Small intestine (tissue), 16 donors: ENCODE results near the gene HTR3E. TPM values are rescaled to one million over a fixed set of nuclear protein-coding genes. Genes with fewer than 3 reads are reported as not detected.

Source experiments
- DNase-seq, 2 donors: peaks; one replicate each; pipeline versions ENCODE4 v3.0.0 to v3.0.0-alpha.2; 2013
- FAIRE-seq: peaks from 2 replicates; lab custom pipeline; 2012; peaks lifted over from hg19 to GRCh38; lab: Jason Lieb, UNC
- H3K27ac ChIP-seq, 3 donors: one replicate each; pipeline ENCODE4 v1.5.1; 2013; ENCODE audit warnings: low read length in 2 of 3, mild to moderate bottlenecking in 2 of 3, control low read depth in 1 of 3, inconsistent platforms in 1 of 3, low read depth in 1 of 3, moderate library complexity in 1 of 3
- H3K27me3 ChIP-seq, 3 donors: one replicate each; pipeline ENCODE4 v1.6.1; 2013; ENCODE audit warnings: low read length in 3 of 3, inconsistent platforms in 1 of 3; ENCODE audit not compliant: control insufficient read depth in 3 of 3, insufficient read depth in 3 of 3
- H3K36me3 ChIP-seq, 3 donors: one replicate each; pipeline ENCODE4 v1.6.1; 2013; ENCODE audit warnings: low read length in 3 of 3, inconsistent platforms in 1 of 3, low read depth in 1 of 3, mild to moderate bottlenecking in 1 of 3, moderate library complexity in 1 of 3; ENCODE audit not compliant: control insufficient read depth in 3 of 3, insufficient read depth in 2 of 3
- H3K4me1 ChIP-seq, 3 donors: one replicate each; pipeline ENCODE4 v1.6.1; 2013; ENCODE audit warnings: low read length in 2 of 3, inconsistent platforms in 1 of 3, low read depth in 1 of 3, mild to moderate bottlenecking in 1 of 3, moderate library complexity in 1 of 3; ENCODE audit not compliant: control insufficient read depth in 3 of 3, insufficient read depth in 2 of 3
- H3K4me3 ChIP-seq, 3 donors: one replicate each; pipeline ENCODE4 v1.5.1; 2013; ENCODE audit warnings: low read length in 3 of 3, control low read depth in 1 of 3, inconsistent platforms in 1 of 3, low read depth in 1 of 3, mild to moderate bottlenecking in 1 of 3, moderate library complexity in 1 of 3
- H3K9me3 ChIP-seq, 2 donors: one replicate each; pipeline ENCODE4 v1.6.1; 2013; ENCODE audit warnings: low read depth in 1 of 2, low read length in 1 of 2; ENCODE audit not compliant: control insufficient read depth in 2 of 2, insufficient read depth in 1 of 2
- WGBS, 3 donors: extraction: QIAGEN DNeasy Blood & Tissue Kit; methylation state at CpG; one replicate each; pipeline ENCODE4 v1.1.7; 2013; 5-methylcytosine and 5-hydroxymethylcytosine counted together
- long read RNA-seq, 10 donors: transcript quantifications; one replicate each; lab custom pipeline, GENCODE V29; 2026
- polyA plus RNA-seq, 4 donors: library from polyadenylated mRNA; stranded (reverse) in 3 of 4; unstranded in 1 of 4; fragments of 200-250 nt in 3 of 4; fragments of 120-200 nt in 1 of 4; gene quantifications; one replicate each; pipeline versions ENCODE4 v1.2.1 to v1.2.3, GENCODE V29; 2013
- donor health status: healthy with polysubstance abuse.
- donor health status: control.
- donor health status: control.
- donor health status: Bipolar disorder and iron deficiency.
- donor health status: healthy.

HTR3E gene, protein sequence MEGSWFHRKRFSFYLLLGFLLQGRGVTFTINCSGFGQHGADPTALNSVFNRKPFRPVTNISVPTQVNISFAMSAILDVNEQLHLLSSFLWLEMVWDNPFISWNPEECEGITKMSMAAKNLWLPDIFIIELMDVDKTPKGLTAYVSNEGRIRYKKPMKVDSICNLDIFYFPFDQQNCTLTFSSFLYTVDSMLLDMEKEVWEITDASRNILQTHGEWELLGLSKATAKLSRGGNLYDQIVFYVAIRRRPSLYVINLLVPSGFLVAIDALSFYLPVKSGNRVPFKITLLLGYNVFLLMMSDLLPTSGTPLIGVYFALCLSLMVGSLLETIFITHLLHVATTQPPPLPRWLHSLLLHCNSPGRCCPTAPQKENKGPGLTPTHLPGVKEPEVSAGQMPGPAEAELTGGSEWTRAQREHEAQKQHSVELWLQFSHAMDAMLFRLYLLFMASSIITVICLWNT
- 1 to 10 TPM in 2 of 4 donors, under 1 TPM in 2; 0.06 to 2.7 (median 1.2) TPM for polyA plus RNA-seq
- long read RNA-seq, donor 1 = 0 reads
- long read RNA-seq, donor 2 = 0 reads
- long read RNA-seq, donor 3 = 0 reads
- long read RNA-seq, donor 4 = 0 reads
- long read RNA-seq, donor 5 = 0 reads
- long read RNA-seq, donor 6 = 0 reads
- long read RNA-seq, donor 7 = 0 reads
- long read RNA-seq, donor 8 = 0 reads
- long read RNA-seq, donor 9 = 0 reads
- long read RNA-seq, donor 10 = 0 reads

DNA sequence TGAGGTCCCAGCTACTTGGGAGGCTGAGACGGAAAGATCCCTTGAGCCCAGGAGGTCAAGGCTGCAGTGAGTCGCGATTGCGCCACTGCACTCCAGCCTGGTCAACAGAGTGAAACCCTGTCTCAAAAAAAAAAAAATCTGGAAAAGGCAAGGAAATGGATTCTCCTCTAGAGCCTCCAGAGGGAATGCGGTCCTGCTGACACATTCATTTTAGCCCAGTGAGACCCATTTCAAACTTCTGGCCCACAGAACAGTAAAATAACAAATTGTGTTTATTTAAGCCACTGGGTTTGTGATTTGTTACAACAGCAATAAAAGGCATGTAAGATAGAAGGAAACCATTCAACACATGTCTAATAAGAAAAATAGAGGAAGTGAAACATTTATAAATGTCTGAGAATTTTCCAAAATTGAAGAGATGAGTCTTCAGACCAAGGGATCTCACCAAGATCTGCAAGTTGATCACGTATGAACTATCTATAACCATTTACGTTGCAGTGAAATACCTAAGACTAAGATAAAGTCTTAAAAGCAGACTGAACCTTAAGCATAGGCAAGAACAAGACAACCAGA, at the start of gene HTR3E:
HTR3E (plus strand) TSS at position 254 of the 573 bp plus-strand sequence. CDS start 466 bp downstream, outside the sequence.
- WGBS, 3 donors = 86 to 91% (median 90%) methylated on average over 7 of the region's 7 CpGs
- no peak for FAIRE-seq
- peaks cover 0 to 3% of the 10 kb centered on the region in 2 donors for H3K9me3 ChIP-seq

DNA sequence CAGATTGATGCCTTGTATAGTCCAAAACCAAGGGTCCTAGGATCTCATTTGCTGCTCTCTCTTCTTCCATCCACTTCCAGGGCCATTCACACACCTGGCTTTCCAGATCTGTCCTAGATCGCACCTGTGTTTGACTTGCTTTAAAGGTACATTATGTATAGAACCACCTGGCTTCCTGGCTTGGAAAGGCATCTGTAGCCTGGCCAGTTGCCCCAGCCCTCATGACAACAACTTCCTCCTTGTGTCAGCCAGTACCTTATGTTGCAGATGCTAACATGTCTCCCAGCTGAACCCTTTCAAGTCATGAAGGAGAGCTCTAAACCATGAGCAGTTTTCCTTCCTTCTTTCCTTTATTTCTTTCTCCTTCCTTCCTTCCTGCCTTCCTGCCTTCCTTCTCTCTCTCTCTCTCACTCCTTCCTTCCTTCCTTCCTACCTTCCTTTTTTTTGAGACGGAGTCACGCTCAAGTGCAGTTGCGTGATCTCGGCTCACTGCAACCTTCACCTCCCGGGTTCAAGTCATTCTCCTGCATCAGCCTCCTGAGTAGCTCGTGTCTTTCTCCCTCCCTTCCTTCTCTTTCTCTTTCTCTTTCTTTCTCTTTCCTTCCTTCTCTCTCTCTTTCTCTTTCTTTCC, 46.5 kb upstream of the HTR3E start:
- Histone ChIP-seq H3K27ac (no peak overlapping the region), H3K4me1 (no peaks in the 10 kb centered on the region), H3K4me3 (no peak overlapping the region), H3K27me3 (peaks cover 0 to 5% (median 0%) of the 10 kb centered on the region in 3 donors), H3K9me3 (no peaks in the 10 kb centered on the region), H3K36me3 (no peaks in the 10 kb centered on the region)
- no peak for FAIRE-seq
- WGBS, 3 donors = 75 to 78% (median 76%) methylated on average over 7 of the region's 7 CpGs
- DNase-seq = peak in 1 of 2 donors; percentile 5

More for the DNA sequence above, at the start of gene HTR3E:
- H3K27me3 ChIP-seq = peaks cover 0 to 2% (median 0%) of the 10 kb centered on the region in 3 donors
- H3K36me3 ChIP-seq = no peaks in the 10 kb centered on the region
- H3K27ac ChIP-seq = no peak within 1 kb of the TSS
- no peak for DNase-seq
- H3K4me1 ChIP-seq = no peaks in the 10 kb centered on the region
- no peak within 1 kb of the TSS for H3K4me3 ChIP-seq

- H3K9me3 ChIP-seq = no peaks in the 10 kb centered on the region
- no peak within 1 kb of the TSS for H3K4me3 ChIP-seq
- 59 to 73% (median 68%) methylated on average over 4 of the region's 4 CpGs for WGBS, 3 donors
- FAIRE-seq (no peak), DNase-seq (no peak)
- peaks cover 0 to 5% (median 0%) of the 10 kb centered on the region in 3 donors for H3K27me3 ChIP-seq
- H3K4me1 ChIP-seq = no peaks in the 10 kb centered on the region
- H3K27ac ChIP-seq = no peak within 1 kb of the TSS
- no peaks in the 10 kb centered on the region for H3K36me3 ChIP-seq
These were observed 44.1 kb upstream of the HTR3E start, which contains the start of gene HTR3C for GRCh38 chr3:184052767-184053166. TSS of gene HTR3C (plus strand) at chr3:184053047. CDS start at chr3:184053081, 34 bp downstream.

DNA sequence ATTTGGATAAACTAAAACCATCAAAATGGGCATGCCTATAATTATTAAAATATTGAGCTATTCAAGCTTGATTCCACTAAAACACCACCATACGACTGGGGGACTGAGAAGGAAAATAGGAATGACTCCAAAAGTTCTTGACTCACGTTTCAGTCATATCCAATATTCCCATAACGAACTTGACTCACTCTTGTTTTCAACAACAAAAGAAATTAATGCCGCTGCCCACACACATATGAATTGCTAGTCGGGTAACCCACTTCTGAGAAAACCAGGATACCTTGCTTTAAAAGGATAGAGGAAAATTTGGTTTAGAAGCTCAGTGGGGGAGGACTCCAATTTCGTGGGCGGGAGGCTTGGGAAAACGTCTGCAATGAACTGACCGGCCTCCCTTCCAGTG, 38.8 kb upstream of the HTR3E start:
- no peaks in the 10 kb centered on the region for H3K36me3 ChIP-seq
- peaks cover 0 to 5% (median 0%) of the 10 kb centered on the region in 3 donors for H3K27me3 ChIP-seq
- H3K9me3 ChIP-seq = no peaks in the 10 kb centered on the region
- WGBS, 3 donors = 70 to 73% (median 71%) methylated on average over 9 of the region's 9 CpGs
- DNase-seq (no peak), FAIRE-seq (no peak)
- H3K4me3 ChIP-seq = no peak overlapping the region
- no peaks in the 10 kb centered on the region for H3K4me1 ChIP-seq
- no peak overlapping the region for H3K27ac ChIP-seq

- 46 to 51% (median 47%) methylated on average over 7 of the region's 7 CpGs for WGBS, 3 donors
- Histone ChIP-seq H3K4me1 (no peaks in the 10 kb centered on the region), H3K27ac (no peak overlapping the region), H3K9me3 (no peaks in the 10 kb centered on the region), H3K4me3 (no peak overlapping the region), H3K27me3 (peaks cover 0 to 4% (median 0%) of the 10 kb centered on the region in 3 donors), H3K36me3 (no peaks in the 10 kb centered on the region)
- FAIRE-seq = no peak
- DNase-seq = no peak
These were observed 37.4 kb upstream of the HTR3E start for GRCh38 chr3:184059424-184059823.

GRCh38 chr3:184062637-184063036, 34.2 kb upstream of the HTR3E start:
- no peak for FAIRE-seq
- Histone ChIP-seq H3K9me3 (no peaks in the 10 kb centered on the region), H3K4me1 (no peaks in the 10 kb centered on the region), H3K27me3 (no peaks in the 10 kb centered on the region), H3K27ac (no peak overlapping the region), H3K36me3 (no peaks in the 10 kb centered on the region), H3K4me3 (no peak overlapping the region)
- DNase-seq = no peak

DNA sequence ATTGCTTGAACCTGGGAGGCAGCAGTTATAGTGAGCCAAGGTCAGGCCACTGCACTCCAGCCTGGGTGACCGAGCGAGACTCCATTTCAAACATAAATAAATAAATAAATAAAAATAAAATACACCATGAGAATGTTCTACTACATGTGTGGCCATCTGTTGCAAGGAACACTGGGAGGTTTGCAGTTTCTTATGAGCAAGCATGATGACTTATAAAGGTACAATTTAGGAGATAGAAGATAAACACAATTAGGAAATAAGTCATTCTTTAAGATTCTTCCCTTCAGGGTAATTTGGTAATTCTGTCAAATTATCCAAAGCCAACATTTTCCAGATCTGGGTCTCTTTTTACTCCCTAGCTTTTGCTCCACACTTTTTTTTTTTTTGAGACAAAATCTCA, 30.7 kb upstream of the HTR3E start:
- Histone ChIP-seq H3K9me3 (peaks cover 0 to 2% of the 10 kb centered on the region in 2 donors), H3K27ac (no peak overlapping the region), H3K36me3 (no peaks in the 10 kb centered on the region), H3K4me1 (no peaks in the 10 kb centered on the region), H3K27me3 (no peaks in the 10 kb centered on the region), H3K4me3 (no peak overlapping the region)
- DNase-seq (no peak), FAIRE-seq (no peak)
- WGBS, 3 donors = 77 to 95% (median 78%) methylated on average over 2 of the region's 2 CpGs

GRCh38 chr3:184067573-184068055, 29.2 kb upstream of the HTR3E start:
- no peaks in the 10 kb centered on the region for H3K4me1 ChIP-seq
- no peak overlapping the region for H3K27ac ChIP-seq
- no peak for DNase-seq
- 63 to 66% (median 65%) methylated on average over 6 of the region's 6 CpGs for WGBS, 3 donors
- H3K27me3 ChIP-seq = no peaks in the 10 kb centered on the region
- peaks cover 0 to 4% of the 10 kb centered on the region in 2 donors for H3K9me3 ChIP-seq
- H3K36me3 ChIP-seq = no peaks in the 10 kb centered on the region
- no peak for FAIRE-seq
- no peak overlapping the region for H3K4me3 ChIP-seq
